ENCODE measurements around the gene BTF3. TPM values are rescaled to one million over a fixed set of nuclear protein-coding genes. Genes with fewer than 3 reads are reported as not detected.
"Not testable (repeated sequence)": the region's sequence is repeated elsewhere in the genome, so short reads cannot be mapped to it uniquely, and the experiment has no call there.

The BTF3 gene
- 347 and 420 TPM in 2 replicates for total RNA-seq (2014; rRNA removed; shearing (Covaris generic))

GRCh38 chr5:73498057-73498992, at the start of gene BTF3:
BTF3 (plus strand) TSS chr5:73498442; CDS start chr5:73498668, 226 bp downstream.
- peaks cover 15% of the 10 kb centered on the region for H3K36me3 ChIP-seq (replicated peaks; ENCODE audit: control insufficient read depth, insufficient read depth, low read length)
- H3K27me3 ChIP-seq (ENCODE audit: control insufficient read depth, insufficient read depth, low read length) = no peaks in the 10 kb centered on the region
- peak within 1 kb of the TSS; percentile 95 for H3K4me3 ChIP-seq (ENCODE audit: insufficient read depth, low read depth, low read length)
- peak; percentile 85 for DNase-seq

GRCh38 chr5:73448463-73449136, 49.6 kb upstream of the BTF3 start, which contains the start of gene FOXD1:
FOXD1 (minus strand) TSS chr5:73448777; CDS start chr5:73448362, 415 bp downstream.
- H3K36me3 ChIP-seq (replicated peaks; ENCODE audit: control insufficient read depth, insufficient read depth, low read length) = no peaks in the 10 kb centered on the region
- peak within 1 kb of the TSS; percentile 36 for H3K4me3 ChIP-seq (ENCODE audit: insufficient read depth, low read depth, low read length)
- peaks cover 94% of the 10 kb centered on the region for H3K27me3 ChIP-seq (ENCODE audit: control insufficient read depth, insufficient read depth, low read length)
- DNase-seq = peak; percentile 88

- DNase-seq = no peak
- Histone ChIP-seq H3K4me3 (ENCODE audit: insufficient read depth, low read depth, low read length) (no peak overlapping the region), H3K36me3 (replicated peaks; ENCODE audit: control insufficient read depth, insufficient read depth, low read length) (no peaks in the 10 kb centered on the region), H3K27me3 (ENCODE audit: control insufficient read depth, insufficient read depth, low read length) (peaks cover 79% of the 10 kb centered on the region)
Observed at GRCh38 chr5:73450137-73450536, 48.1 kb upstream of the BTF3 start.

GRCh38 chr5:73450672-73451223, 47.5 kb upstream of the BTF3 start:
- Histone ChIP-seq H3K27me3 (ENCODE audit: control insufficient read depth, insufficient read depth, low read length) (peaks cover 73% of the 10 kb centered on the region), H3K36me3 (replicated peaks; ENCODE audit: control insufficient read depth, insufficient read depth, low read length) (no peaks in the 10 kb centered on the region), H3K4me3 (ENCODE audit: insufficient read depth, low read depth, low read length) (peak overlapping the region; percentile 51)
- DNase-seq = no peak

- Histone ChIP-seq H3K4me3 (ENCODE audit: insufficient read depth, low read depth, low read length) (peak overlapping the region; percentile 51), H3K27me3 (ENCODE audit: control insufficient read depth, insufficient read depth, low read length) (peaks cover 65% of the 10 kb centered on the region), H3K36me3 (replicated peaks; ENCODE audit: control insufficient read depth, insufficient read depth, low read length) (no peaks in the 10 kb centered on the region)
- peak; percentile 82 for DNase-seq
Observed at GRCh38 chr5:73451224-73452130, 46.8 kb upstream of the BTF3 start.

- DNase-seq = no peak
- Histone ChIP-seq H3K4me3 (ENCODE audit: insufficient read depth, low read depth, low read length) (no peak overlapping the region; the same call in 1 of the 2 replicates), H3K36me3 (replicated peaks; ENCODE audit: control insufficient read depth, insufficient read depth, low read length) (no peaks in the 10 kb centered on the region), H3K27me3 (ENCODE audit: control insufficient read depth, insufficient read depth, low read length) (peaks cover 61% of the 10 kb centered on the region)
Observed at GRCh38 chr5:73452215-73452614, 46.0 kb upstream of the BTF3 start.

GRCh38 chr5:73454379-73455036, 43.7 kb upstream of the BTF3 start:
- Histone ChIP-seq H3K27me3 (ENCODE audit: control insufficient read depth, insufficient read depth, low read length) (peaks cover 41% of the 10 kb centered on the region), H3K36me3 (replicated peaks; ENCODE audit: control insufficient read depth, insufficient read depth, low read length) (no peaks in the 10 kb centered on the region), H3K4me3 (ENCODE audit: insufficient read depth, low read depth, low read length) (no peak overlapping the region)
- peak; percentile 74 for DNase-seq

- peaks cover 22% of the 10 kb centered on the region for H3K27me3 ChIP-seq (ENCODE audit: control insufficient read depth, insufficient read depth, low read length)
Observed at GRCh38 chr5:73456462-73456861, 41.8 kb upstream of the BTF3 start.

GRCh38 chr5:73459366-73459765, 38.9 kb upstream of the BTF3 start:
- Histone ChIP-seq H3K27me3 (ENCODE audit: control insufficient read depth, insufficient read depth, low read length) (no peaks in the 10 kb centered on the region), H3K4me3 (ENCODE audit: insufficient read depth, low read depth, low read length) (no peak overlapping the region), H3K36me3 (replicated peaks; ENCODE audit: control insufficient read depth, insufficient read depth, low read length) (no peaks in the 10 kb centered on the region)
- no peak for DNase-seq

More at GRCh38 chr5:73456462-73456861, 41.8 kb upstream of the BTF3 start:
- H3K4me3 ChIP-seq (ENCODE audit: insufficient read depth, low read depth, low read length); H3K36me3 ChIP-seq (replicated peaks; ENCODE audit: control insufficient read depth, insufficient read depth, low read length); DNase-seq: not testable (repeated sequence)

- H3K4me3 ChIP-seq (ENCODE audit: insufficient read depth, low read depth, low read length) = no peak overlapping the region
- no peak for DNase-seq
- no peaks in the 10 kb centered on the region for H3K27me3 ChIP-seq (ENCODE audit: control insufficient read depth, insufficient read depth, low read length)
- no peaks in the 10 kb centered on the region for H3K36me3 ChIP-seq (replicated peaks; ENCODE audit: control insufficient read depth, insufficient read depth, low read length)
Observed at GRCh38 chr5:73460133-73460532, 38.1 kb upstream of the BTF3 start.

GRCh38 chr5:73464016-73464745, 34.1 kb upstream of the BTF3 start:
- no peak overlapping the region for H3K4me3 ChIP-seq (ENCODE audit: insufficient read depth, low read depth, low read length)
- H3K27me3 ChIP-seq (ENCODE audit: control insufficient read depth, insufficient read depth, low read length) = no peaks in the 10 kb centered on the region
- no peaks in the 10 kb centered on the region for H3K36me3 ChIP-seq (replicated peaks; ENCODE audit: control insufficient read depth, insufficient read depth, low read length)
- DNase-seq = no peak

- H3K4me3 ChIP-seq (ENCODE audit: insufficient read depth, low read depth, low read length); DNase-seq; H3K27me3 ChIP-seq (ENCODE audit: control insufficient read depth, insufficient read depth, low read length); H3K36me3 ChIP-seq (replicated peaks; ENCODE audit: control insufficient read depth, insufficient read depth, low read length): not testable (repeated sequence)
Observed at GRCh38 chr5:73468638-73469037, 29.6 kb upstream of the BTF3 start.

GRCh38 chr5:73469878-73470277, 28.4 kb upstream of the BTF3 start:
- Histone ChIP-seq H3K36me3 (replicated peaks; ENCODE audit: control insufficient read depth, insufficient read depth, low read length) (no peaks in the 10 kb centered on the region), H3K27me3 (ENCODE audit: control insufficient read depth, insufficient read depth, low read length) (no peaks in the 10 kb centered on the region; the same call in 1 of the 2 replicates), H3K4me3 (ENCODE audit: insufficient read depth, low read depth, low read length) (no peak overlapping the region)
- no peak for DNase-seq

All from H7 (cell line).